Measurements from ENCODE around the gene DPF1.
A peak's percentile ranks its signal among the peaks of the same experiment; 100 is the strongest.
"Not testable (repeated sequence)": the region's sequence is repeated elsewhere in the genome, so short reads cannot be mapped to it uniquely, and the experiment has no call there.

DPF1 gene

GRCh38 chr19:38250821-38251563 lies 27.0 kb upstream of the DPF1 start:
- no peak for DNase-seq (ENCODE audit: low read depth in 2 of 2)

DNA sequence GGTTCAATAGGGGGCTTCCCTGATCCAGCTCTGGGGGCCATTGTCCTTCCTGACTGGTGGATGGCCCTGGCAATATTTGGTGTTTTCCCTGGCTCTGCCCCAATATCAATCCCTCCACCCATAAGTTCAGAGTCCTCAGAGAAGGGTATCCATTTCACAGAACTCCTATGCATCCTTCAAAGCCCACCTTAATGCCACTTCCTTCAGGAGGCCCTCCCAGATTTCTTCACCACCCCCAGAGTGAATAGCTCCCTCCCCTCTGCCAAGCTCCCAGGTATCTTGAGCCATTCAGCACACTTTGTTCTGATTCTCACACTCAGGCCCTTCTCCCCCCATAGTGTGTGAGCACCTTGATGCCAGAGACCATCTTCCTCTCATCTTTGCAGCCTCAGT lies 26.4 kb upstream of the DPF1 start:
- DNase-seq (ENCODE audit: low read depth in 2 of 2), result no peak

GRCh38 chr19:38248421-38248820 lies 24.4 kb upstream of the DPF1 start:
- DNase-seq (ENCODE audit: low read depth in 2 of 2), result no peak

GRCh38 chr19:38247734-38248268 lies 23.8 kb upstream of the DPF1 start:
- no peak for DNase-seq (ENCODE audit: low read depth in 2 of 2)

DNA sequence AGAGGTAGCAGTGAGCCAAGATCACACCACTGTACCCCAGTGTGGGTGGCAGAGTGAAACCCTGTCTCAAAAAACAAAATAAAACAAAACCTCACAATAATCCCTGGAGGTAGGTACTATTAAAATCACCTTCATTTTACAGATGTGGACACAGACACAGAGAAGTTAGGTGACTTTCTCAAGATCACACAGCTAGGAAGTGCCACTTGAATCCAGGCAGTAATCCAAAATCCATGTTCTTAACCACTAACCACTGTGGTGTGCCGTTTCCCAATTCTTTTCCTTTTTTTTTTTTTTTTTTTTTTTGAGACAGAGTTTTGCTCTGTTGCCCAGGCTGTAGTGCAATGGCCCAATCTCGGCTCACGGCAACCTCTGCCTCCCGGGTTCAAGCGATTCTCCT lies 23.1 kb upstream of the DPF1 start:
- DNase-seq (ENCODE audit: low read depth in 2 of 2), result no peak

DNA sequence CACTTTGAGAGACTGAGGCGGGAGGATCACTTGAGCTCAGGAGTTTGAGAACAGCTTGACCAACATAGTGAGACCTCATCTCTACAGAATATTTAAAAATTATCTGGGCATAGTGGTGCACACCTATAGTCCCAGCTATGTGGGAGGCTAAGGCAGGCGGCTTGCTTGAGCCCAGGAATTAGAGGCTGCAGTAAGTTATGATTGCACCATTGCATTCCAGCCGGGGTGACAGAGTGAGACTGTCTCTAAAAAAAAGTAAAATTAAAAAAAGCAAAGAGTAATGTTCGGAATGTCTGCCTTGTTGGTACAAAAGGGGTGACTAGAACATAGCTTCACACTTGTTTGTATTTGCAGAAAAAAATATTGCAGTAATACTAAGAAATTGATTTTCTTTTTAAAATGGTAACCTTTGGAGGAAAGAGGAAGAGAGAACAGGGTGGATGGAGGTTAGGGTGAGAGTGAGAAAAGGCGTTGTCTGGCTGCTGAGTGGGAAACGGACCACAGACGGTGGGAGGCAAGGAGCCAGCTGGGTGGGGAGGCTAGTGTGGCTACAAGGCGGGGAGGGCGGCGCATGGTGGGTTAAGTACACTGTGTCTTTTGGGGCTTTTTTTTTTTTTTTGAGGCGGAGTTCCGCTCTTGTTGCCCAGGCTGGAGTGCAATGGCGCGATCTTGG lies 21.9 kb upstream of the DPF1 start:
- no peak for DNase-seq (ENCODE audit: low read depth in 2 of 2)

DNA sequence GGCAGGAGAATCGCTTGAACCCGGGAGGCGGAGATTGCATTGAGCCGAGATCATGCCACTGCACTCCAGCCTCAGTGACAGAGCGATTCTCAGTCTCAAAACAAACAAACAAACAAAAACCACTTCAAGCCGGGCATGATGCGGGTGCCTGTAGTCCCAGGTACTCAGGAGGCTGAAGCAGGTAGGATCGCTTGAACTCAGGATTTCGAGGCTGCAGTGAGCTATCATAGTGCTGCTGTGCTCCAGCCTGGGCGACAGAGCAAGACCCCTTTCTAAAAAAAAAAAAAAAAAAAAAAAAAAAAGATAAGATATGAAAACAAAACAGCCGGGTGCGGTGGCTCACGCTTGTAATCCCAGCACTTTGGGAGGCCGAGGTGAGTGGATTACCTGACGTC lies 19.3 kb upstream of the DPF1 start:
- no peak for DNase-seq (ENCODE audit: low read depth in 2 of 2)

- DNase-seq (ENCODE audit: low read depth in 2 of 2), result no peak
These were observed 15.8 kb upstream of the DPF1 start for GRCh38 chr19:38239816-38240215.

- DNase-seq (ENCODE audit: low read depth in 2 of 2), result no peak
These were observed 10.6 kb upstream of the DPF1 start for GRCh38 chr19:38234615-38235014.

GRCh38 chr19:38233740-38234251 lies 9.8 kb upstream of the DPF1 start:
- peak; percentile 74 to 79 for DNase-seq (ENCODE audit: low read depth in 2 of 2)

DNA sequence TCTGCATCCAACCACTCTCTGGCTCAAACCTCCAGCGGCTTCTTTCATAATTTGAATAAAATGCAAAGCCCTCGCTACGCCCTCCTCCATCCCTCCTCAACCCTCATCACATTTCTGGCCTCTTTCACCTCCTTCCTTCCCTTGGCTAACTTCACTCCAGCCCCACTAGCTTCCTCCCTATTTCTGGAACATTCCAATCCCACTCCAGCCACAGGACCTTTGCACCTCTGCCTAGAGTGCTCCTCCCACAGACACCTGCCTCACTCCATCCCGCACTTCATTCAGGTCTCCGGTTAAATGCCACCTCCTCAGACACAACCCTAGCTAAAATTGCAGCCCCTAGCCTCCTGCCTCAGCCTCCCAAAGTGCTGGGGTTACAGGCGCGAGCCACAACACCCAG lies 7.9 kb upstream of the DPF1 start:
- no peak for DNase-seq (ENCODE audit: low read depth in 2 of 2)

DNA sequence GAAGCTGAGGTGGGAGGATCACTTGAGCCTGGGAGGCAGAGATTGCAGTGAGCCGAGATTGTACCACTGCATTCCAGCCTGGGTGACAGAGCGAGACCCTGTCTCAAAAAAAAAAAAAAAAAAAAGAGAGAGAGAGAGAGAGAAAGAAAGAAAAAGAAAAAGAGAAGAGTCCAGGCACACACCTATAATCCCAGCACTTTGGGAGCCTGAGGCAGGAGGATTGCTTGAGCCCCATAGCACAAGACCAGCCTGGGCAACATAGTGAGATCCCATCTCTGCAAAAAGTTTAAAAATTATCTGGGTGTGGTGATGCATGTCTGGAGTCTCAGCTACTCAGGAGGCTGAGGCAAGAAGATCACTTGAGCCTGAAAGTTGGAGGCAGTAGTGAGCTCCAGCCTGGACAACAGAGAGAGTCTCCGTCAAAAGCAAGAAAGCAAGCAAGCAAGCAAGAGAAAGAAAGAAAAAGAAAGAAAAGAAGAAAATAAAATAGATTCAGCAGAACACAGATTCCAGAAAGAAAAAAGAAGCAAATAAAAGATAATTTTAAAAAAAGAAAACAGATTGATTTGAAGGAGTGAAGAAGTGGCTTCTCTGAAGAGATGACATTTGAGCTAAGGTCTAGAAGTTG lies 6.6 kb upstream of the DPF1 start:
- DNase-seq (ENCODE audit: low read depth in 2 of 2), result not testable (repeated sequence)

- DNase-seq (ENCODE audit: low read depth in 2 of 2), result peak; percentile 62 to 75
These were observed 5.6 kb upstream of the DPF1 start for GRCh38 chr19:38229585-38230073.

GRCh38 chr19:38228491-38229439 lies 4.7 kb upstream of the DPF1 start:
- DNase-seq (ENCODE audit: low read depth in 2 of 2), result no peak

DNA sequence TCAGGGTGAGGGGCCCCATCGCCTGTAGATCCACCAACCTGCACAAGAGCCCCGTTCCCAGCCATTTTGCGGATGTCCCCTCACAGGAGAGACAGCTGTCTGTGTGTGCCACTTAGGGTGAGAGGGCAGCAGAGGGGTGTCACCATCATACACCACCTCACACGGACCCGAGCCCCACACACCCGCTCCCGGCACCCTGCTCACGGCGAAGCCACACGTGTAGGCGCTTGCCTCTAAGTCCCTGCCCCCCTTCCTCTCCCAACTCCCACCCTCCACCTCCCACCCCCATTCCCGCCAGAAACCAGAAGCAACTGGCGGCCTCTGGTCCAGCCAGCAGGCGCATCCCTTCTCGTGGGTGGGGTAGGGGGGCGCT lies 4.0 kb upstream of the DPF1 start:
- DNase-seq (ENCODE audit: low read depth in 2 of 2), result no peak

DNA sequence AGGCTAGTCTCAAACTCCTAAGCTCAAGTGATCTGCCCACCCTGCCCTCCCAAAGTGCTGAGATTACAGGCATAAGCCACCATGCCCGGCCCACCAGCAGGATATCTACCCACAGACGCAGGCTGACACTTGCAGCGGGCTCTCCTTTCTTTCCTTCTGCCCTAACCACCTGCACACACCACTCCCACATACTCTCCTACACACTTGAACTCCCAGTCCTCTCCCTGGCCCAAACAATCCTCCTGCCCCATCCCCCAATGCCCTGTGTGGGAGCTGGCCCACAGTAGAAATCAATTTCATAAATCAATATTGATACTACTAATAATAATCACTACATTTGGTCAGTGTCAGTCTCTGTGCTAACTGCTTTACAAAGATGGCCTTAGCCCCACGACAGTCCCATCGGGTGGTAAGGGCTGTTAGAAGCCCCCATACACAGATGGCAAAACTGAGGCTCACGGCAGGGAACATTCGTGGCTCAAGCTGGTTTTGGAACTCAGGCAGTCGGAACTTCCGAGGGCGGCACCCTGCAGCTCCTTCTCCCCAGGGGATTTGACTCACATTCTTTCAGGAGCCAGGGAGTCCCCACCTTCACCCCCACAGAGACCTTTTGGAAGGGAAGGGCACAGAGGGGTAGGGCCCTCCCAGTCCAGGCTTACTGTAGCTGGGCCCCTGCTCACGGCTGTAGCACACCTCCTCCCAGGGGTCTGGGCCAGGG lies 3.4 kb upstream of the DPF1 start:
- DNase-seq (ENCODE audit: low read depth in 2 of 2), result no peak

- not testable (repeated sequence) for DNase-seq (ENCODE audit: low read depth in 2 of 2)
These were observed 819 bp upstream of the DPF1 start for GRCh38 chr19:38224863-38225218.

DNA sequence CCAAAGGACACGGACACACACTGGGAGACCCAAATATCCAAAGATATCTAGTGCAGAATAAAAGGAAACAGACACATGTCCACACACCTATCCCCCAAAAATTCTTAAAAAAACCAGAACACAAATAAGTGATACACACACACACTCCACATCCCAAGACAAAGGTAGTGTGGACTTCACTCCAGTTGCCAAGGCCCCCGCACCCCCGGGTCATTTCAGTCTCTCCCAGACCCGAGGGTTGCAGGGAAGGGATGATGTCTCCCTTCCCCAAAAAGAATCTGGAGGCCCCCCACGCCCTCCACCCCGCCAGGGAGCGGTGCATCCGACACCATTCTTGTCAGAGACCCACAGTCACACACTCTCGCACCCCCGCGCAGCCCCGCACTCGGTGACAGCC lies 407 bp downstream of the DPF1 start:
- DNase-seq (ENCODE audit: low read depth in 2 of 2), result no peak

DNA sequence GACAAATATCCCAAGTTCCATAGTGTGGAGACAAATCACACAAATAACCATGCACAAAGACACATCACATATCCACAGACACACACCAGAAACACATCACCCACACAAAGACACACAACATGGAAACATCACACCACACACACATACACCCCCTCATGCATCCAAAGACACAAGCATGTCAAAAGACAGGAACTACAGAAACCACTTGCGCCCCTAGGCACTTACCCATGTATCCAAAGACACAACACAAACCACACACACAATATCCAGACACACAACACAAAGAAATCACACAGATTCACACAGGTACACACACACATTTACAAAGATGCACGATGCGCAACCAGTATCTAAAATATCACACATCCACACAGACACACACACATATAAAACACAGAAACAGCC lies 901 bp downstream of the DPF1 start:
- no peak for DNase-seq (ENCODE audit: low read depth in 2 of 2)

- no peak for DNase-seq (ENCODE audit: low read depth in 2 of 2)
These were observed 1.8 kb downstream of the DPF1 start for GRCh38 chr19:38221919-38222830.

Data from stimulated activated CD4-positive, alpha-beta T cell treated with anti-CD3 and anti-CD28 coated beads, Interleukin-15, amount 100 ng/mL, for 48 hours (primary cell).